Uterus (tissue), 2 donors: ENCODE results near the gene CDK6.

Experiments used
- CTCF ChIP-seq, 4 experiments: fragments of 200-600 bp in 2 of 4; fragments of 450-650 bp in 2 of 4; sonication (generic) in 2 of 4; IDR thresholded peaks; one replicate each; pipeline ENCODE4 v1.5.1; 2016 to 2019; ENCODE audit warnings: antibody characterized with exemption in 4 of 4, mild to moderate bottlenecking in 2 of 4, moderate library complexity in 1 of 4
- POLR2A ChIP-seq, 2 donors: fragments of 450-650 bp; IDR thresholded peaks; one replicate each; pipeline ENCODE4 v1.6.1; 2016; ENCODE audit warnings: antibody characterized with exemption in 2 of 2, mild to moderate bottlenecking in 1 of 2, moderate library complexity in 1 of 2

GRCh38 chr7:92882760-92883159 is 46.4 kb upstream of the CDK6 start:
- TF ChIP-seq POLR2A (IDR thresholded peaks at IDR 0.05) (no peak), CTCF (IDR thresholded peaks at IDR 0.05) (no peak)
